Stimulated activated CD4-positive, alpha-beta T cell treated with anti-CD3 and anti-CD28 coated beads, Interleukin-2, amount 100 ng/mL, for 24 hours (primary cell): ENCODE measurements around the gene ABHD6.
"Not testable (repeated sequence)": the region's sequence is repeated elsewhere in the genome, so short reads cannot be mapped to it uniquely, and the experiment has no call there.

Source experiments
- DNase-seq, 2 donors: peaks; one replicate each; pipeline ENCODE4 v3.0.0-alpha.2; 2020

The ABHD6 gene

DNA sequence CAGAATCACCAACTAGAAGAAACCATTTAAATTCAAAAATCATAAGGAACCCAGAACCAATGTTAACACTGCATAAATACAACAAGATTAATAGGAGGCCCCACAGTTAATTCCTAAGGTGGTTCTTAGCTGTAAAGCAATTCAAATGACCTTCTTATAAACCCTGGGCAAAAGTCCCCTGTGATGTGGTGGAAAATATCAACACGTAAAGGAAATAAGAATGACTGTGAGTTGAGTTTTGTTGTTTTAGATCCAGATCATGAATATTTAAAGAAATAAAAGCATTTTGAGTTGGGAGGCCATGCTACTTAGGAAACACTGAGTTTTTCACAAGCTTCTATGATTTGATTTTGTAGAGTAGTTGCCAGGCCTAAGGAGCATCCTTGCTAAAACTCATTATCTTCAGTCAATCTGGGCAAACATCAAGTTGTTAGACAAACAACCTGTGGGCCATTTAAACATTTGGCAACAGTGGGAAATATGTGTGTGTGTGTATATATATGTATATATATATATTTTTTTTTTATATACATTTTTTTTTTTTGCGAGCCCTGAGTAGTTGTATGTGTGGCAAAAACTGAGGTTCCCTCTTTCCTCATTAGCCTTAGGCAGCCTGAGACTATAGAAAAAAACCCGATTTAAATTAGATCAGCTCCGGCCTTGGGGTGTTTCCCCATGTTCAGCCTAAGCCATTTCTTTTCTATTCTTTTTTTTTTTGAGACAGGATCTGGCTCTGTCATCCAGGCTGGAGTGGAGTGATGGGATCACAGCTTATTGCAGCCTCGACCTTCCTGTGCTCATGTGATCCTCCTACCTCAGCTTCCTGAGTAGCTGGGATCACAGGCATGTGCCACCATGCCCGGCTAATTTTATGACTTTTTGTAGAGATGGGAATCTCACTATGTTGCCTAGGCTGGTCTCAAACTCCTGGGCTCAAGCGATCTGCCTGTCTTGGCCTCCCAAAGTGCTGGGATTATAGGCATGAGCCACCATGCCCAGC is 87.1 kb downstream of the ABHD6 start:
- DNase-seq, result no peak

DNA sequence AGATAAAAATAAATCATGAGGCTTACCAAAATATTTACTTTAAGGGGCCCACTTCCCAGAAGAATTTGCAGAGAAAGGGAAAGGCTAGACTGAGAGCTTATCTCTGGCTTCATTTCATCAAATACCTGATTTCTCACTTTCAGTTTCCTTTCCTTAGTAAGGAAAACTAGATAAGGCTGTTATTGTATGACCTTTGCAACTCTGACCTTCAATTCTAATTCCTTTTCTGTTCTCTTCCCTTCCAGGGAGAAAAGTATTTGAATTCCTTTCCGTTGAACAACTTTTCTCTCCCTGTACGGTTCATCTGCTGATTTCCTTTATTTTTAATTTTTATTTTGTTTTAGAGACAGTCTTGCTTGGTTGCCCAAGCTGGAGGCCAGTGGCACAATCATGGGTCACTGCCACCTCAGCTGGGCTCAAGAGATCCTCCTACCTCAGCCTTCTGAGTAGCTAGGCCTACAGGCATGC is 88.0 kb downstream of the ABHD6 start:
- no peak for DNase-seq

GRCh38 chr3:58326267-58326900 is 88.8 kb downstream of the ABHD6 start:
- DNase-seq, result no peak

GRCh38 chr3:58329150-58329921 is 91.7 kb downstream of the ABHD6 start:
- no peak for DNase-seq

GRCh38 chr3:58329922-58330413 is 92.4 kb downstream of the ABHD6 start:
- DNase-seq, result no peak

GRCh38 chr3:58331593-58332152 is 94.1 kb downstream of the ABHD6 start:
- DNase-seq, result no peak

GRCh38 chr3:58332575-58333188 is 95.1 kb downstream of the ABHD6 start, which contains the start of gene PXK:
Gene PXK (plus strand): TSS chr3:58332892. CDS start chr3:58332989, 97 bp downstream.
- peak; percentile 80 to 83 for DNase-seq

- peak; percentile 37 to 46 for DNase-seq
Measured at GRCh38 chr3:58333206-58334012, 95.8 kb downstream of the ABHD6 start.

GRCh38 chr3:58334013-58334321 is 96.4 kb downstream of the ABHD6 start:
- no peak for DNase-seq

- no peak for DNase-seq
Measured at GRCh38 chr3:58334506-58334884, 96.9 kb downstream of the ABHD6 start.

GRCh38 chr3:58335652-58335947 is 98.0 kb downstream of the ABHD6 start:
- no peak for DNase-seq

- DNase-seq, result no peak
Measured at GRCh38 chr3:58336135-58336882, 98.7 kb downstream of the ABHD6 start.

DNA sequence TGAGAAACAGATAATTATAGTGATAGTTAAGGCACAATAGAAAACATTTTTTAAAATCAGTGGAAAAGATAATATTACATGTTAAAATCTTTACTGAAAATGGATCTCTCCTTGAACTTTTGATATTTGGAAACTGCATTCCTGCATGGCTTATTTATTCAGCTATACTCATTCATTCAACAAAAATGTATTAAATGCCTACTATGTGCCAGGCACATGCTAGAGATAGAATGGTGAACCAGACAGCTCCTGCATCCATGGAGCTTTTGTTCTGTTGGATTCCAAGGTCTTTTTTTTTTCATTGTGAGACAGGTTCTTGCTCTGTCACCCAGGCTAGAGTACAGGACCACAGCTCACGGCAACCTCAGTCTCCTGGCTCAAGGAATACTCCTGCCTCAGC is 99.6 kb downstream of the ABHD6 start:
- no peak for DNase-seq

DNA sequence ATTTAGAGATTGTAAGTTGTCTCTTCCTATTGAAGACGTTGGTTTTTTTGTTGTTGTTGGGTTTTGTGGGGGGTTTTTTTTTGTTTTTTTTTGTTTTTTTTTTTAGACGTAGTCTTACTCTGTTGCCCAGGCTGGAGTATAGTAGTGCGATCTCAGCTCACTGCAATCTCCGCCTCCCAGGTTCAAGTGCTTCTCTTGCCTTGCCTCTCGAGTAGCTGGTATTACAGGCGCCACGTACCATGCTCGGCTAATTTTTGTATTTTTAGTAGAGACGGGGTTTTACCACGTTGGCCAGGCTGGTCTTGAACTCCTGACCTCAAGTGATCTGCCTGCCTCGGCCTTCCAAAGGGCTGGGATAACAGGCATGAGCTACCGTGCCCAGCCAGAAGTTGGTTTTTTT is 101.6 kb downstream of the ABHD6 start:
- DNase-seq, result not testable (repeated sequence)

GRCh38 chr3:58340594-58341244 is 103.1 kb downstream of the ABHD6 start:
- no peak for DNase-seq

DNA sequence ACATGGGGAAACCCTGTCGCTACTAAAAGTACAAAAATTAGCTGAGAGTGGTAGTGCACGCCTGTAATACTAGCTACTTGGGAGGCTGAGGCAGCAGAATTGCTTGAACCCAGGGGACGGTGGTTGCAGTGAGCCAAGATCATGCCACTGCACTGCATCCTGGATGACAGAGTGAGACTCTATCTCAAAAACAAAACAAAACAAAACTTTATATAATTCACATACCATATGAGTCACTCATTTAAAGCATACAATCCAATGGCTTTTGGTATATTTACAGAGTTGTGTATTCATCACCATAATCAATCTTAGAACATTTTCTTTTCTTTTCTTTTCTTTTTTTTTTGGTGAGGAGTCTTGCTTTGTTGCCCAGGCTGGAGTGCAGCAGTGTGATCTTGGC is 103.8 kb downstream of the ABHD6 start:
- DNase-seq, result no peak

DNA sequence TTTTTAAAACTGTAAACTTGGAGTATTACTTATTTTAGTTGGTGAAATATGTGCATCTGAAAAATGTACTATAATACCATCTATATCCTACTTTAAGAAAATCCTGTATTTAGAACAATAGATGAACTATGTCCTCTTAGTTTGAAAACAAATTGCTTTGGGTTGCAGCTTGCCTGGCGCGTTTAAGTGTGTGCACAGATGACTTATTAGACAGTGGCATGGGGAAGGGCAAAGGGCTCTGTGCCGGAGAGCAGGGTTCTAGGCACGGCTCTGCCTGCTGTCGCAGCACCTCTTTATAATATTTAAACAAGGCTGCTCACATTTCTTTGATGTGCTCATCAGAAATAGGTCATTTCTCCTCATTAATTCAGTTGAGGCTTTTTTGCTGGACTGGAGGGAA is 105.1 kb downstream of the ABHD6 start:
- no peak for DNase-seq
